Measurements from ENCODE around the gene FCER1G.

- TF ChIP-seq TAF1 (IDR thresholded peaks at IDR 0.05; ENCODE audit: borderline replicate concordance, insufficient read depth, low read length), result no peak
- no peak for TF ChIP-seq POLR2AphosphoS5 (IDR thresholded peaks at IDR 0.05; ENCODE audit: low read depth, low read length)
- TF ChIP-seq, protein P1, sequence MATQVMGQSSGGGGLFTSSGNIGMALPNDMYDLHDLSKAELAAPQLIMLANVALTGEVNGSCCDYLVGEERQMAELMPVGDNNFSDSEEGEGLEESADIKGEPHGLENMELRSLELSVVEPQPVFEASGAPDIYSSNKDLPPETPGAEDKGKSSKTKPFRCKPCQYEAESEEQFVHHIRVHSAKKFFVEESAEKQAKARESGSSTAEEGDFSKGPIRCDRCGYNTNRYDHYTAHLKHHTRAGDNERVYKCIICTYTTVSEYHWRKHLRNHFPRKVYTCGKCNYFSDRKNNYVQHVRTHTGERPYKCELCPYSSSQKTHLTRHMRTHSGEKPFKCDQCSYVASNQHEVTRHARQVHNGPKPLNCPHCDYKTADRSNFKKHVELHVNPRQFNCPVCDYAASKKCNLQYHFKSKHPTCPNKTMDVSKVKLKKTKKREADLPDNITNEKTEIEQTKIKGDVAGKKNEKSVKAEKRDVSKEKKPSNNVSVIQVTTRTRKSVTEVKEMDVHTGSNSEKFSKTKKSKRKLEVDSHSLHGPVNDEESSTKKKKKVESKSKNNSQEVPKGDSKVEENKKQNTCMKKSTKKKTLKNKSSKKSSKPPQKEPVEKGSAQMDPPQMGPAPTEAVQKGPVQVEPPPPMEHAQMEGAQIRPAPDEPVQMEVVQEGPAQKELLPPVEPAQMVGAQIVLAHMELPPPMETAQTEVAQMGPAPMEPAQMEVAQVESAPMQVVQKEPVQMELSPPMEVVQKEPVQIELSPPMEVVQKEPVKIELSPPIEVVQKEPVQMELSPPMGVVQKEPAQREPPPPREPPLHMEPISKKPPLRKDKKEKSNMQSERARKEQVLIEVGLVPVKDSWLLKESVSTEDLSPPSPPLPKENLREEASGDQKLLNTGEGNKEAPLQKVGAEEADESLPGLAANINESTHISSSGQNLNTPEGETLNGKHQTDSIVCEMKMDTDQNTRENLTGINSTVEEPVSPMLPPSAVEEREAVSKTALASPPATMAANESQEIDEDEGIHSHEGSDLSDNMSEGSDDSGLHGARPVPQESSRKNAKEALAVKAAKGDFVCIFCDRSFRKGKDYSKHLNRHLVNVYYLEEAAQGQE (IDR thresholded peaks at IDR 0.05; ENCODE audit: insufficient read depth in 1 of 2, low read depth in 2 of 2, low read length in 2 of 2), result no peak
- no peak for TF ChIP-seq FOXP2 (optimal IDR thresholded peaks at IDR 0.05; ENCODE audit: borderline replicate concordance, extremely low read depth, extremely low read length, insufficient read depth)
- no peak for TF ChIP-seq SIN3A (IDR thresholded peaks at IDR 0.05; ENCODE audit: borderline replicate concordance, insufficient read depth, low read length)
Measured at GRCh38 chr1:161250829-161251228, 35.7 kb downstream of the FCER1G start.

Data from PFSK-1 (cell line).